ENCODE results near the gene TTLL8. TPM values are rescaled to one million over a fixed set of nuclear protein-coding genes. Genes with fewer than 3 reads are reported as not detected.
A peak's percentile ranks its signal among the peaks of the same experiment; 100 is the strongest.

TTLL8 gene
- total and polyA plus RNA-seq, 2 of the 8 experiments (the other 6 are each of a cell fraction or from before 2014, with no cell fraction given), result not detected

- peaks cover 0 to 14% (median 6%) of the 10 kb centered on the region in 4 experiments; a peak in 4 of 7 replicates for H3K4me1 ChIP-seq (replicated peaks in 1 of 4; ENCODE audit: control insufficient read depth in 3 of 4, insufficient read depth in 4 of 4, low read length in 3 of 4)
- H3K23ac ChIP-seq (ENCODE audit: insufficient read length), result no peak overlapping the region
- H3K4ac ChIP-seq (replicated peaks; ENCODE audit: insufficient read length, low read depth, low read length), result no peak overlapping the region
- peaks cover 2 to 8% of the 10 kb centered on the region in 2 experiments for H4K20me1 ChIP-seq (replicated peaks in 1 of 2; ENCODE audit: control insufficient read depth in 1 of 2, insufficient read depth in 2 of 2, low read length in 2 of 2)
- POLR2A ChIA-PET (ENCODE audit: partially characterized antibody), result no interaction called here
- H2BK20ac ChIP-seq (ENCODE audit: low read length), result no peak overlapping the region
- H4K5ac ChIP-seq (ENCODE audit: insufficient read length, low read depth, low read length), result no peak overlapping the region
- H3K9ac ChIP-seq (replicated peaks in 1 of 4; ENCODE audit: extremely low read depth in 1 of 4, low read depth in 3 of 4, low read length in 3 of 4), result no peak overlapping the region
- no peak overlapping the region for H2BK120ac ChIP-seq (replicated peaks; ENCODE audit: low read depth, low read length)
- no peak for FAIRE-seq
- peaks cover 0 to 10% of the 10 kb centered on the region in 2 experiments; a peak in 1 of 4 replicates for H3K9me3 ChIP-seq (ENCODE audit: insufficient read depth in 2 of 2, low read depth in 1 of 2, low read length in 1 of 2)
- CTCF ChIA-PET (ENCODE audit: partially characterized antibody), result interaction anchor here (1.0 to 5.2 kb wide), 11 partner anchors 9 to 227 kb away, joined by 3 to 83 read pairs (median 11); no protein-coding TSS in a partner anchor
- WGBS, 2 experiments (ENCODE audit: extremely low coverage in 1 of 2, insufficient coverage in 1 of 2, insufficient read length in 1 of 2, insufficient replicate concordance in 2 of 2, low coverage in 1 of 2, low lambda C conversion rate in 2 of 2, missing lambda C conversion rate in 1 of 2), result 80% methylated on average over 3 of the region's 3 CpGs; no CpG with 5 or more reads in 1 of the 2 experiments
- H3K79me1 ChIP-seq (ENCODE audit: low read depth, low read length), result no peaks in the 10 kb centered on the region
- H3K79me2 ChIP-seq (ENCODE audit: control insufficient read depth in 1 of 2, insufficient read depth in 2 of 2, low read length in 2 of 2), result no peaks in the 10 kb centered on the region
- no peak overlapping the region for H3K4me3 ChIP-seq (ENCODE audit: extremely low read depth in 1 of 4, insufficient read depth in 2 of 4, low read depth in 3 of 4, low read length in 4 of 4)
- no peak overlapping the region for H3K14ac ChIP-seq (ENCODE audit: insufficient read length)
- no peak overlapping the region for H2BK15ac ChIP-seq (ENCODE audit: low read length)
- H2BK5ac ChIP-seq (ENCODE audit: low read depth, low read length), result no peak overlapping the region
- no peak overlapping the region for H3K18ac ChIP-seq (ENCODE audit: extremely low read depth, low read length)
- no peaks in the 10 kb centered on the region for H3K36me3 ChIP-seq (ENCODE audit: control insufficient read depth in 2 of 4, insufficient read depth in 4 of 4, low read length in 3 of 4)
- no peak overlapping the region for H3K56ac ChIP-seq (replicated peaks; ENCODE audit: insufficient read length, low read depth, low read length)
- H4K91ac ChIP-seq (replicated peaks; ENCODE audit: insufficient read length, low read length), result no peak overlapping the region
- no peak overlapping the region for H3K4me2 ChIP-seq (ENCODE audit: insufficient read depth in 1 of 2, low read depth in 2 of 2, low read length in 2 of 2)
- peaks cover 3 to 10% (median 4%) of the 10 kb centered on the region in 4 experiments; a peak in 6 of 7 replicates for H3K27me3 ChIP-seq (replicated peaks in 1 of 4; ENCODE audit: control insufficient read depth in 3 of 4, extremely low read depth in 1 of 4, insufficient read depth in 3 of 4, low read length in 3 of 4)
- H2BK12ac ChIP-seq (ENCODE audit: low read depth, low read length), result no peak overlapping the region
- DNase-seq (ENCODE audit: low read depth in 1 of 2, low spot score in 2 of 2), result no peak
- peaks cover 13% of the 10 kb centered on the region for H3K23me2 ChIP-seq (ENCODE audit: low read depth, low read length)
- 0 out of 2 replicates have a peak overlapping the region, but pooled peaks have one; percentile 53 for H2AK5ac ChIP-seq (ENCODE audit: low read depth, low read length)
- H3K27ac ChIP-seq (ENCODE audit: low read depth, low read length), result no peak overlapping the region
- no peak overlapping the region for H2AFZ ChIP-seq (ENCODE audit: low read length)
- peak overlapping the region; percentile 1; the same call in 1 of the 2 replicates for H4K8ac ChIP-seq (ENCODE audit: extremely low read depth, insufficient read depth, low read length)
- TF ChIP-seq CBX5 (IDR thresholded peaks at IDR 0.05; ENCODE audit: low read depth, low read length) (no peak), SP4 (IDR thresholded peaks at IDR 0.05; ENCODE audit: low read length) (no peak), KDM5A (IDR thresholded peaks at IDR 0.05; ENCODE audit: low read length) (no peak), PHF8 (conservative IDR thresholded peaks at IDR 0.05; ENCODE audit: low read depth, low read length) (no peak), NRF1 (IDR thresholded peaks at IDR 0.05; ENCODE audit: low read depth, low read length) (no peak), SP2 (IDR thresholded peaks at IDR 0.05; ENCODE audit: low read length) (no peak), BACH1 (IDR thresholded peaks at IDR 0.05; ENCODE audit: low read length) (no peak), RBBP5 (IDR thresholded peaks at IDR 0.05; ENCODE audit: borderline replicate concordance, low read depth, low read length) (no peak), RXRA (IDR thresholded peaks at IDR 0.05; ENCODE audit: insufficient read depth, low read depth, low read length) (no peak), SRF (IDR thresholded peaks at IDR 0.05; ENCODE audit: low read depth, low read length) (no peak), TCF12 (IDR thresholded peaks at IDR 0.05; ENCODE audit: low read depth, low read length) (no peak), MAFK (IDR thresholded peaks at IDR 0.05; ENCODE audit: low read depth, low read length) (no peak), SIX5 (IDR thresholded peaks at IDR 0.05; ENCODE audit: low read depth, low read length) (no peak), YY1 (IDR thresholded peaks at IDR 0.05; ENCODE audit: low read depth, low read length) (no peak), CTBP2 (IDR thresholded peaks at IDR 0.05; ENCODE audit: borderline replicate concordance, insufficient read depth, insufficient read length, low read length) (no peak), EP300 (IDR thresholded peaks at IDR 0.05; ENCODE audit: borderline replicate concordance in 1 of 2, low read depth in 2 of 2, low read length in 2 of 2) (no peak)
Measured at GRCh38 chr22:49995041-49995360, 63.1 kb downstream of the TTLL8 start.

Measured in H1 (cell line).